Left renal pelvis (tissue), 4 donors: ENCODE results near the gene KLF9. TPM values are rescaled to one million over a fixed set of nuclear protein-coding genes. Genes with fewer than 3 reads are reported as not detected.

Experiments
- DNase-seq, 4 donors: peaks; one replicate each; pipeline ENCODE4 v3.0.0-alpha.2; 2013; ENCODE audit warnings: low read depth in 4 of 4, low spot score in 3 of 4
- polyA plus RNA-seq, 4 donors: library from polyadenylated mRNA; unstranded; fragments of 120-200 nt; gene quantifications; one replicate each; pipeline ENCODE4 v1.2.1, GENCODE V29; 2013; ENCODE audit not compliant: insufficient read length in 4 of 4

The KLF9 gene
- 1 to 10 TPM; 7.3 to 9.8 (median 8.3) TPM for polyA plus RNA-seq

DNA sequence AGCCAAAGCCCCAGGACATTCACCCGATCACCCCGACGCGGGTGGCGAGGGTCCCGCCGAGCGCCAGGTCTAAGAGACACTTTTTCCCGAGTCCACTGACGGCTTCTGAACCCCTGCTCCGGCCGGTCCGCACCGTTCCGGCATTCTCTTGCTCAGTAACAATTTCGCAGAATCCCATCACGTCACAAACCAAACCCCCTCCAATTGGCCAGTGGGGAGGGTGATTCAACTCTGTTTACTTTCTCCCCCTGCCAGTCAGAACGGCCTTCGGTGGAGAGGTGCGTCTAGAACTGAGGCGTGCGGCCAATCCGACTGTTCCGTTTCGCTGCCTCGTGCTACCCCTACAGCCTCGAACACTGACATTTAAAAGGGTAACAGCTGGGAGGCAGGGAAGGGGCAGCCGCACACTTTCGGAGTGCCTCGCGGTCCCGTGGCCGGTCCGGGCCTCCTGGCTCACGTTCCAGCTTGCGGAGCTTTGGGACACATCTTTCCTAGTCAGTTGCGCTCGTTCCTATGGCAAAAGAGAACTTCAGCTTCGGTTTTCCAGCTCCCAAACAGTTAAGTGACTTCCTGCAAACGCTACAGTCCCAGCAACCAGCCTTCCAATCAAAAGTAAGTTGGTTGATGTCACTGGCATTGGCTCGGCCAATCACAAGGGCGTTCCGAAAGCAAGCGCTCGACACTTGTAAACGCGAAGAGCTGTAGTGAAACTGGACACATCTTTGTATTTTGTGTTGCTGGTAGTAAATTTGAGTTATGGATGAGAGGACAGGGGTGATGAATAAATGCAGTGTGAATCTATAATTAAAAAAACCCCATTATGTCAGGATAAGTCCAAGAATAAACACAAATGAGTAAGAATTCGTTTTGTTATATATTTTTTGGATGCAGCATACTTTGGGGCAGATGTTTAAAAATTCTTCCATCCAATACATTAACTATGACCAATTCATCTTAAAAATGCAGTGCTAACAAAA, at the start of gene KLF9:
Gene KLF9 (minus strand): TSS at position 859 of the 977 bp plus-strand sequence. CDS start 1,294 bp downstream, outside the sequence.
- DNase-seq, result peak; percentile 87 to 95 (median 88)

DNA sequence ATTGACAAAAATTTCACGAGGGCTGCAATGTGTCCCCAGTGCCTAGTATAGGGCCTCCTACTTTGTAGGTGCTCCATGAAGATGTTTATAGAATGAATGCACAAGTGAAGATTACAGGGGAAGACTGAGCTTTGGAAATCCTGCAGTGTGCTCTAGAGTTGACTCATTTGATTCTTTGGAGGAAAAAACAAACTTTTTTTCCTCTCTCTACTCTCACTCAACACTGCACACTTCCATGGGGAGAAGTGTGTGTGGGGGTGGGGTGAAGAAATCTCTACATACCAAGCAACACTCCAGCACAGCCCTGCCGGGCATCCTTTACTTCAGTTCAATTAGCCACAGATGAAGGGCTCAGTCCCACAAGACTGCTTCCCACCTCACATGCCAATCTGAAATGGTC, 49.4 kb upstream of the KLF9 start:
- no peak for DNase-seq

DNA sequence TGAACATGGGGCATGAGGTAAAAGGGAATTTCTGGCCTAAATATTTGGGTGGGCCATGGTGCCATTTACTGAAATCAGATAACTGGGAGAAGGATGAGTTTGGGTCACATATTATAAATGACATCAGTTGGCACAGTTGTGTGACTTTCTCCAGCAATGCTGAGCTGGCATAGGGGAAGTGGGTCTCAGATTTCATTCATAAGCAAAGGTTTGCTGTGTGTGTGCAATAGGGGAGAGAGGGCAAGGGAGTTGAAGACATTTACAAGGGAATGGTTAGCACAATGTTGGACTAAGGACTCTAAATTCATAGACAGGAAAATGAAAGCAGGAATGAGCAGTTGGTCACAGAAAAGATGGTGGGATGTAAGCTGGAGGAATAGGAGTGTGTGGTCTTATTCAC, 47.8 kb upstream of the KLF9 start:
- no peak for DNase-seq

GRCh38 chr9:70457235-70457634, 42.8 kb upstream of the KLF9 start:
- DNase-seq, result no peak

DNA sequence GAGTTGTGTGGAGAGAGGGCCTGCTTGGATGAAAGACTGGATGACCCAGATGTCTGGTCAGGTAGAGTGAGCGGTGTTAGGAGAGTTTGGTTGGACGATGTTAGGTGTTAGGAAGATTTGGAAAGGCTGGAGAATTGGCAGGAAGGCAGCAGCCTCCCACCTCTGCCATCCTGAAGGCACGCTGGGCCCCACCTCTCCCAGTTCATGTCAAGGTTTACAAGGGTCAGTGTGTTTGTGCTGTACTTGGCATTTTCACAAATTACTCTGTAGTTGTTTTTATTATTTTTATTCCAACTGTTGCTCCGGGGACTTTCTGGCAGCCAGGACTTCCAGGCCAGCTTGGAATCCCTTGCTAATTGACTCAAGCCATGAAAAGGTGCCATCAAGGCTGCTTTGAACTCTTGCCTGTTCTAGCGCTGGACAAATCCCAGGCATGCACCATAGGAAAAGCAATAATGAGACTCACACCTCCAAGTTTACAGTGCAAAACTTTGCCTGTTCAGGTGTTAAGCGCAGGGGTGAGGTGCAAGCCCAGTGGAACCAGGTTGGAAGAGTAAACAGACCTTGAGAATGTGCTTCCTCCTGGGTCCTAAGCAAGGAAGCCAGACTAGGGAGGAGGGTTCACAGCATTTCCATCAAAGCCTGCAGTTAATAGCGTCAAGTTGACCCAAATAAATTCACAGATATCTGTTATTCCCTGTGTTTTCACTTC, 41.7 kb upstream of the KLF9 start:
- no peak for DNase-seq

- DNase-seq, result no peak
These were observed 37.9 kb upstream of the KLF9 start for GRCh38 chr9:70452365-70452764.

DNA sequence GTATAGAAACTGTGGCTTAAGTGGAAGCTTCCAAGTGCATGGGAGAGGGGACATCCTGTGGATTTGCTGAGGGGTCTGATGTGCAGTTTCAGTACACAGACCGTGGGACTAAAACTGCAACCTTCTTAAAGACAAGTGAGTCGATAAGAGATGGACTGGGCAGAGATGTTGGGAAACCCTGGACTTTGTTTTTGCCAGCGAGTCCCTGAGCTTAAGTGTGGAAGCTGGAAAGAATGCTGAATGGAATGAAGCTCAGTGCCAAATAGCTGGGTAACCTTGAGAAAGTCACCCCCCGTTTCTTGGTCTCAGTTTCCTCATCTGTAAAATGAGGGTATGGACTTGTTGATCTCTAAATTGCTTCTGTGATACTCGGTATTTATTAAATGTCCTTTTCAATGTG, 37.3 kb upstream of the KLF9 start:
- no peak for DNase-seq

DNA sequence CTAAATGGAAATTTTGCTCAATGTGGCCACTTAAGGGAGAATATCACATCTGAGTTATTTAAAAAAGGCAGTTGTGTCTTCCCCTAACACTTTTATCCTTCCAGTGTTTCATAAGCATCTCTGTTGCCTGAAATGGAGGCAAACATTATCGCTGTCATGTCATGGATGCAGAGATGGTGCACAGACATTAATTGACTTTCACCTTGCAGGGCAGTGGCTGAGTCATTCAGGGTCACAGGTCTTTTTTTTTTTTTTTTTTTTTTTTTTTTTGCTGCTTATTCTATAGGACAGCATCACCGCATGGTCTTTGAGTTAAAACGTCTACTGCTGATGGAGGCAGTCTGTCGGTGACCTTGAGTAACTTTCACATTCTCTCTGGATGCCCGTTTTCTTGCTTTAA, 36.3 kb upstream of the KLF9 start:
- no peak for DNase-seq

DNA sequence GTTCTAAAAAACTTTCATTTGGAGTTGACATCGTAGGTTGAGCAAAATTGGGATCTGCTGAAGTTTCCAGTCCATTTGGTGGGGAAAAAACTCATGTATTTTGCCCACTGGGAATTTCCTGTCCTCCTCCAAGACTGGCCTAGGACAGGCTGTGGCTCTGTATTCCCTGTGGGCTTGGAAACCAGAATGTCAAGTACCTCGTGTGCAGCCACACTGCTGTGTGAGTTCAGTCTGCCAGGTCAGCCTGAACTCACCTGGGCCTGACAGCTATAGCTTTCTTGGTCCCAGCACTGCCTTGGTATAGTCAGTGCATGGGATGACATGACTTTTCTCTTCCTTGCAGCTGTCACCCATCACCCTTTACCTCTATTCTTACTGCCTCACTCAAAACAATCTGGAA, 35.0 kb upstream of the KLF9 start:
- no peak for DNase-seq

DNA sequence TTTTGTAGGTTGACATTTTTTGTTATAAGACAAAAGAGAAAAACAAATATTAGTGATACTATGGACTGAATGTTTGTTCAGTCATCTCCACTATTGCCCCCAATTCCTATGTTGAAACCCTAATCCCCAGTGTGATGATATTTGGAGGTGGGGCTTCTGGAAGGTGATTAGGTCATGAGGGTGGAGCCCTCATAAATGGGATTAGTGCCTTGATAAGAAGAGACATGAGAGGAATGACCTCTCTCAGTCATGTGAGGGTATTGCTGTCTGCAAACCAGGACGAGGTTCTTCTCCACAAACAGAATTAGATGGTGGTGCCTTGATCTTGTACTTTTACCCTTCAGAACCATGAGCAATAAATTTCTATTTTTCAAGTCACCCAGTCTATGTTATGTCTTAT, 34.5 kb upstream of the KLF9 start:
- DNase-seq, result no peak

DNA sequence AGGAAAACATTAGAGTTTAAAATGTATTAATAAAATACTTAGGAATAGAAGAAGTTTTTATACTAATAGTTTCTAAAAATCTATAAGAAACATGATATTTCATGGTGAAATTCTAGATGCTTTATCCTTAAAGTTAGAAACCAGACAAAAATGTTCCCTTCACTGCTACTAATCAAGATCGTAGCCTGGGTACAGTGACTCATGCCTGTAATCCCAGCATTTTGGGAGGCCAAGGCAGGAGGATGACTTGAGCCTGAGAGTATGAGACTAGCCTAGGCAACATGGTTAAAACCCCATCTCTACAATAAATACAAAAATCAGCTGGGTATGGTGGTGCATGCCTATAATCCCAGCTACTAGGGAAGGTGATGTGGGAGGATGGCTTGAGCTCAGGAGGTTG, 30.4 kb upstream of the KLF9 start:
- DNase-seq, result no peak

- no peak for DNase-seq
These were observed 27.9 kb upstream of the KLF9 start for GRCh38 chr9:70442328-70442848.

GRCh38 chr9:70441622-70442021, 27.2 kb upstream of the KLF9 start:
- DNase-seq, result no peak

GRCh38 chr9:70439991-70440706, 25.7 kb upstream of the KLF9 start:
- DNase-seq, result no peak

GRCh38 chr9:70438341-70438928, 24.0 kb upstream of the KLF9 start:
- DNase-seq, result no peak

DNA sequence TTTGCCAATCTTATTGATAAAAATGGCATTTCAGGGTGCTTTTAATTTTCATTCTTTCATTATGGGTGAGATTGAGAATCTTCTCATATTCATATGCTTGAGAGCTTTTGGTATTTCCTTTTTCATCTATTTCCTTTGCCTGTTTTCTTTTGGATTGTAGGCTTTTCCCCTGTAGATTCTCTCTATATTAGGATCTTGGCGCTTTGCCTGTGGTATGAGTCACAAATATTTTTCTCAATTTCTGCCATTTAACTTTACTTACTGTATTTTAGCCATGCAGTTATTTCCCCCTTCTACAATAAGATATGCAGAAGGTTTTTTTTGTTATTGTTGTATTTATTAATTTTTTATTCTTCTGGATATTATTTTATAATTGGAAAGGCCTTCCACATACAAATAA, 21.5 kb upstream of the KLF9 start:
- no peak for DNase-seq

DNA sequence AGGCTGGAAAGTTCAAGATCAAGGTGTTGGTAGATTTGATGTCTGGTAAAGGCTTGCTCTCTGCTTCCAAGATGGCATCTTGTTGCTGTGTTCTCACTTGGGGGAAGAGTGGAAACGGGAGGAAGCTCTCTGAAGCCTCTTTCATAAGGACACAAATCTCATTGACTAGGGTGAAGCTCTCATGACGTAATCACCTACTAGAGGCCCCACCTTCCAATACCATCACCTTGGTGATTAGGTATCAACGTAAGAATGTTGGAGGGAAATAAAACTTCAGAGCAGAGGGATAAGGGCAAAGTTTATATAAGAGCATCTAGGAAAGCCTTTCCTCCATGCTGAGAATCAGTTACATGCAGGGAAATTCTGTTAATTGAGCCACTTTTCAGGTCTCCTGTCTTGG, 15.4 kb upstream of the KLF9 start:
- DNase-seq, result no peak

DNA sequence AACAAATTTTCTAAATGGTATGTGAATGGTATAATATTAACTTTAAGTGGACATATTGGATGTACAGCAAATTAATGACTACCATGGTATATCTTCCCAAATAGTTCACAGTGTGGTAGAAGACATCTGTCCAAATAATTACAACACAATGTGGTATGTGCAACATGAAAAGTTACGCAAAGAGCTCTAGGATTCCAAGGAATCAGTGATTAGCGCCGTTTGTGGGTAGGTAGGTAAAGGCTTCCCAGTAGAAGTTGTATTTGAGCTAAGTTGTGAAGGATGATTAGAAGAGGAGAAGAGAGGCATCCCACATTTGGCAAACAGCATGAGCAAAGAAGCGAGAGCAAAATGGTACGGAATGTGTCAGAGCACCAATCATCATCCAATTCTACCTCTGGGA, 14.3 kb upstream of the KLF9 start:
- DNase-seq, result no peak

DNA sequence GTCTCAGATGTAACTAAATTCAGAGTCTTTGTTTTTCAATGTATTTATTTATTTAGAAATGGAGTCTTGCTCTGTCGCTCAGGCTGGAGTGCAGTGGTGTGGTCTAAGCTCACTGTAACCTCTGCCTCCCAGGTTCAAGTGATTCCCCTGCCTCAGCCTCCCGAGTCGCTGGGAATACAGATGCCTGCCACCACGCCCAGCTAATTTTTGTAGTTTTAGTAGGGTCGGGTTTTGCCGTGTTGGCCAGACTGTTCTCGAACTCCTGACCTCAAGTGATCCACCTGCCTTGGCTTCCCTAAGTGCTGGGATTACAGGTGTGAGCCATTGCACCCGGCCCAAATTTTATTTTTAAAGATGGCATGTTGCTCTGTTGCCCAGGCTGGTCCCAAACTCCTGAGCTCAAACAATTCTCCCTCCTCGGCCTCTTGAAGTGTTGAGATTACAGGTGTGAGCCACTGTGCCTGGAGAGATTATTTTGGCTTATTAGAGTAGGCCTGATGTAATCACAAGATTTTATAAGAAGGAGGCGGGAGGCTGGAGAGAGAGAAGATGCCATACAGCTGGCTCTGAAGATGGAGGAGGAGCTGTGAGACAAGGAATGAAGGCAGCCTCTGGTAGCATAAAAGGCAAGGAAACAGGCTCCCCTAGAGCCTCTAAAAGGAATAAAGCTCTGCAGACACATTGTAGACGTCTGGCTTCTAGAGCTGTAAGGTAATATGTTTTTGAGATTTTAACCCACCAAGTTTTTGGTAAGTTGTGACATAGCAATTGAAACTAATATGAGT, 12.9 kb upstream of the KLF9 start:
- no peak for DNase-seq

DNA sequence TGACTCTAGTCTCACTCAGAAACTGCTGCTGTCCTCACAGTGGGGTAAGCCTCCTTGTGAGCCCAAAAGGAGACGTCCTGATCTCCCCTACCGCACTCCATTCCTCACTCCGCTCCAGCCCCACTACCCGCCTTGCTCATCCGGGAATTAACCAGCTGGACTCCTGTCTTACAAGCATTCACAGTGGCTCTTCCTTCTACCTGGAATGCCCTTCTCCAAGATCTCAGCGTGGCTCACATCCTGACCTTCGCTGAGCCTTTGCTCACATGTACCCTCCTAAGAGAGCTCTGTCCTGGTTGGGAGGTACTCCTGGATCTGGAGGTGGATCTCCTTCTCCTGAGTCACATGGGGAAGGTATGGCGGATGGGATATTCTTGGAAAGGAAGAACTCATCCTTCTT, 10.7 kb upstream of the KLF9 start:
- no peak for DNase-seq
